Stimulated activated CD8-positive, alpha-beta memory T cell treated with anti-CD3 and anti-CD28 coated beads, Interleukin-4, amount 100 ng/mL, for 24 hours (primary cell): ENCODE data around the gene COL25A1.

ENCODE experiments used
- DNase-seq: peaks from one replicate; pipeline ENCODE4 v3.0.0-alpha.2; 2020; ENCODE audit warnings: low read depth

COL25A1 gene

DNA sequence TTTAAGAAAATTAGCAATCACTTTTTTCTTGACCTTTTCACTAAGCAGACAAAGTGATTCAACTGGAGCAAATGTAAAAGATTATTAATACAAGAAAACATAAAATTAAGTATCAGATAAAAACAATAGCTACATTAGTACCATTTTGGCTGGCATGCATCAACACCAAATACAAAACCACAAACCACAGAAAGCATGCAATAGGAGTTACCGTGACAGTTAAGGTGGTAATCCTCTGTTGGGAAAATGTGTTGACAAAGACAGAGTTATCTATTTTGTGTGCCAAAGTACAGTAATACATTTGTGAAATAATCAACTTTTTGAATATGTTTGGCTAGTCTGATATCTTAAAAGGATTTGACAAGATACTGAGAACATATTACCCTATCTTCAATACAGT is 449.8 kb downstream of the COL25A1 start:
- DNase-seq = no peak

DNA sequence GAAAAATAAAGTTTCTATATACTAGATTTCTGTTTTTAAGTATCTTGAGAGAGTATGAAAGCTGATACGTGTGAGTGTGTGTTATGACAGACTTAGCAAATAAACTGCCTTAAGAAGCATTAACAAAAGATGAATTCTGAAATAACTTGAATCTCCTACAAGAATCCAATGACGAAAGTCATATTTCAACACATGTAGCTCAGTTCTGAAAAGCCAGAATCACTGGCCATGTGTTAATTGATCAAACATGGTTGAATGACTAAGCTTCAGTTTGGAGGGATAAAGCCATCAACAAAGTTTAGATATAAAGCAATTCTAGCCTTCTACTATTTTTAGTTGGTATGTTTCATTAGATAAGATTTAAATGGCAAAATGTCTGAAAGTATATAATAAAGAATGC is 451.1 kb downstream of the COL25A1 start:
- DNase-seq = no peak

DNA sequence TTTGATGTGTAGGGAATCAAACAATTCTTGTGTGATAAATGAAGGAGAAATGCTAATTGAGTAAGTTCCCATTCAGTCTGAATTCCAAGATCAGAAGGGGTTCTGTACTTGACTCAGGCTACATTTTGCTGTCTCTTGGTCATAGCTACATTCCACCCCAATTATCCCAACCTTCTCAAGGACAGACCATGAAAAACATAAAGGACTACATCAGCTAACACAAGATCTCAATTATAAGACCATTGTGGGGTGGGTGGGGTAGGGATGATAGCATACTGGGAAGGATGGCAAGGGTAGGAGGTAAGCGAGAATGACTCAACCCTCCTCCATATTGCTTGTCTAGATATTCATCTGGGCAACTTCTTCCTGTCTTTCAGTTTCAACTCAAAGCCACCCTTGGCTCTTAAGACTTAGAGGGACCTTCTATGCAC is 452.2 kb downstream of the COL25A1 start:
- no peak for DNase-seq

DNA sequence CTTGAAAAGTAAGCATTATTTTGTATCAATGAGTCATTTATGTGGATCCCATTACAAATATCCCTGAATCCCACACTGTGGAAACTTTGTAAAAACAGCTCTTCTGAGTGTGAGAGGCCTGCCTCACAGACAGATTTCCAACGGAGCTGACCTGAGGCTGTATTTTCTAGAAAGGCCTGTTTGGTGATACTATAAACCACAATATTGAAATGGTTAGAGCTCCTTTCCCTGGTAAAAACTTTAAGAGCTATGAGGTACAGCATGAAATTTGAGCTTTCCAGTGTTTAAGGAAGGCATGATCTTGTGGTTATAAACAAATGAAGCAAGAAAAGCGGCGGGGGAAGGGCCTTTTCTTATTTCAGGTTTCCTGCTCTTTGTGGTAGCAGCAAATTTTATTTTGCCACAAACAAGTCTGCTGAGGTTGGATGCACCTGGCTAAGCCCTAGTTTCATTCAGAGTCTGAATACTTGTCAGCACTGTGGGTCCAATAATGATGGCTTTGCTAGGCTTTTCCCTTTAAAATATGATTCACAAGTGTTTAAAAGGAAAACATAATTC is 452.8 kb downstream of the COL25A1 start:
- DNase-seq = no peak

DNA sequence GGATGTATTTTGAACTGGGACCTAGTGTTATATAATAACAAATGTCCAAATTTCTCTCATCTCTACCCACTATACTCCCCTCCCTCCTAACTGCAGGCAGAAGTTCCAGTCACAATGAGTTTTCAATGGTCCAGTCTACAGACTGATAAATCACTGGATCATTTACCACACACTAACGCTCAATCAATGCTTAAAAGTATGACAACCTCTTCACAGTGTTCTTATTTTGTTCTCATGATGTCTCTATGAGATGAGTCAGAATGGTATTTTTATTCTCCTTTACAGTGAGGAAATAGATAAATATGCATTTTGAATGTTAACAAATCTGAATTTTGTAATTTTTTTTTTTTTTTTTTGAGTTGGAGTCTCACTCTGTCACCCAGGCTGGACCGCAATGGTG is 455.9 kb downstream of the COL25A1 start:
- DNase-seq = no peak

DNA sequence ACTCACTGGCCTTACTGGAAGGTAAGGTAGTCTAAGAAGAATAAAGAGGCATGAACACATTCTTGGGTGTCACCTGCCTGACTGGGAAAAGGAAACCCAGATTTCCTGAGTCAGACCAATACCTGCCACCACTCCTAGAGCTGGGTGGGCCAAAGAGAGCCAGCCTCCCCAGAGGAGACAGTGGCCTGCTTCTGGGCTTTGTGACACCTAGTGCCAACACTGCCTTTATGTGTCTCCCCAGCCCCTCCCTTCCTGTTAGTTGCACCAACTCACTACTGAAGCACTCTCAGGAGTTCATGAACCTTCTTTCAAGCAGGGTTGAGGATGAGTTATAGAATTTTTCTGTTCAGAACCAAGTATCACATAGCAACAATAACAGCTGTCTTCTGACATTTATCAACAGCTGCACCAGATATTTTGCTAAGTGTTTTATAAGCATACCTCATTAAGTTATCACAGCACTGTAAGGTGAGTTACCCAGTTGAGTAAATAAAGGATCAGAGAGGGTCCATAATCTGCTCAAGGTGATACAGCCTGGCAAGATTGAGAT is 462.0 kb downstream of the COL25A1 start:
- no peak for DNase-seq

DNA sequence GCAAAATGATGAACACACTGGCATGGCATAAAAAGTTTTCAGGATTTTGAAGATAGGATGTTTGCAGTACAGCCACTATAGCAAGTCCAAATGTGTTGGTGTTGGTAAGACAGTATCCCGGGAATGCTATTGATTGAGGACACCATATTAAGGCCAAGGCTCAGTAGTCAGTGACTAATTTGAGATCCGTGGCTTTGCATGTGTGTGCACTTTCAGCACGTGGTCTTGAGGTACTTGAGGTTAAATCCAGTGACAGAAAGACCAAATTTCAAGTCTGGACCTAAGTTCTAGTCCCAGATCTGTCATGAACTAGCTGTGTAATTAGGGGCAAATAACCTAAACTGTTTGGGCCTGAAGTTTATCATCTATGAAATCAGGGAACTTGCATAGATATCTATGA is 463.1 kb downstream of the COL25A1 start:
- DNase-seq = no peak

DNA sequence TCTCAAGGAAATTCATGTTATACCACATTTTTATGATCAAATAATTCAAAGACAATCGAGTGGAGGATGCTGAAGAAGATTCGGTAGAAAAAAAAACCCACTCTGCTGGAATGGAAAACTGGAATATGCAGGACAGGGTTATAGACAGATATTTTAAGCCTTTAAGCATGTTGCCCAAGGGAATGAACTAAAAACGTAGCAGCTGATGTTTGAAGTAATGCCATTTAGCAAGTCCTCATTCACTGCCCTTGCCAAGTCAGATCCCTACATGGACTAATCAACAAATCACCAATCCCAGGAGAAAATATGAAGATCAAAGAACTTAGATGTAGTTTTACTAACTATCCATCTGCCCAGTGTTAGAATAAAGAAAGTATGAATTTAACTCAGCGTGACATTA is 464.0 kb downstream of the COL25A1 start:
- no peak for DNase-seq

DNA sequence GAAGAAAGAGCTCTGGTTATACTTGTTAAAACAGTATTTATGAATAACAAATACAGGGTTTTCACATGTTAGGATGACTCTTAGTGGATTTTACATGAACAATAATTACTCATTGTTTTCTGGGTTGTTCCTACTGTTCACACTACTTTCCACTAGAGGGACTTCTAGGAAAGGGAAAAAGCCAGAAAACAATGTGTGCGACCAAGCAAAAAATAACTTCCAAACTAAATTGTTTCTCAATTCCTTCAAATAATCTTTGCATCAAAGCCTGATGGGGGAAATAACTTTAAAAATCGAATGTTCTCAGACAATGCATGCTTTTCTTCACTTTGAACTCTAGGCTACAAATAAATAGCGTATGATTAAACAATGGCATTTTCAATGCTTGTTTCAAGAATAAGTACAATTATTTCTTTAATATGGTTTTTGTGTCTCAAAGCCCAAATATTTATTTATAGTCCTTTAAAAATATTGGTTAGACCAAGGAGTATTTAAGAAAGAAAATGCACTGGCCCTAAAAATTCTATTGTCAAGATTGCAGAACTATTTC is 467.5 kb downstream of the COL25A1 start:
- no peak for DNase-seq

DNA sequence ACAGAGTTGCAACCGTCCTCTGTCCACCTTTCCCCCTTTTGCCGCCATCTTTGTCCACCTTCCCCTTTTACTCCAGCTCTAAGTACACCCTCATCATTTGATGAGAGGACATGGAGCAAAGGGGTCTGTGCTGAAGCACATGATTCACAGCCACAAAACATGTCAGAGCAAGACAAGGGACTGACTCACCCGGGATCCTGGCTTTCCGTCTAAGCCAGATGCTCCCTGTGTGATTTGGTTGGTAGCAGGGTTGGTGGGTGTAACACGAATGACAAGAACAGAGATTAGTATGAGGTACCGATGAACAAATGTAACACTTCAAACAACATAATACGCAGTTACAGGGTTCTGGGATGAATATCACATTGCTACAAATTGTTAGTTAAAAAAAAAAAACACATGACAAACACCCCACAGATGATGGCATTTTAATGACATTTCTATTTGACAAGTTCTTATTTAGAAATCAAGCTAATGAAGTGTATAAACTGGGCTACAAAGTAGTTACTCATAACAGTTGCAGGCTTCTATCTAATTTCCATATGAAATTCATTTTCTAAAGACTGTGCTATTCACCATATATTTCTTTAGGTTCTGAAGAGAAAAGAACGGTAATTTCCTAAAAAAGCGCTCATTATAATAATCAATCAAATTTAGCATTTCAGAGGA is 468.2 kb downstream of the COL25A1 start:
- no peak for DNase-seq

DNA sequence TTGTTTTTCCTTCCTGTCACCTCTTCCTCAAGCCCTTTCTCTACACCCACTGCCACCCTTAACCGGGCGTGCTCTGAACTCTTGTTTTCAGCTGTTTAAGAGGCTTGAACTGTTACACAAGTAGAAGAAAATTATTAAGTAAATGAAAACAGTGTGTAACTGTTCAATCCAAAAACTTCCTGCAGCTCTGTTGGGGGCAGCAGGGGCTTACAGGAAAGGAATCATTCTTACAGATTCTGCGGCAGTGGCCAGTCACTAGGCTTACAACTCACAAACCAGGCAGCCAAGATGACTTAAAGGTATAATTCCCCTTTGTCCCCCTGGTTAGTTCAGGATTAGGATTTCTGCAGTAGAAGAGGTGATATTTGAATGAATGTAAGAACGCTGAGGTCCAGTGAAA is 469.4 kb downstream of the COL25A1 start:
- no peak for DNase-seq

DNA sequence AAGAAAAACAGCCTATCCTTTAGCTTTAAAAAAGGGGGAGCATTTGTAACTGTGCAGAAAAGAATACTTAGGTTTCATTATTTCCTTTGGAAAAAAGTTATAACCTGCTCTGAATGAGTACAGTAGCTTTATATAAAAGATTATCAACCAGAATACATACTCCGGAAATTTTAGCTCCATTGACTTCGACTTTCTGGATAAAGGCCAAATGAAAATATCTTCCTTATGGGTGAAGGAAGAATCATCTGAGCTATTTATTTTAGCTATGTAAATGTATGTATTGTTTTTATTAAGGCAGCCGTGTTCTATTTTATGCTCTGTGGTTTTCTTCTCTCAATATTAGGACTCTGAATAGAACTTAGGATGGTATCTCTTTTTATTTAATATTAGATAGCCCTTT is 470.6 kb downstream of the COL25A1 start:
- no peak for DNase-seq

DNA sequence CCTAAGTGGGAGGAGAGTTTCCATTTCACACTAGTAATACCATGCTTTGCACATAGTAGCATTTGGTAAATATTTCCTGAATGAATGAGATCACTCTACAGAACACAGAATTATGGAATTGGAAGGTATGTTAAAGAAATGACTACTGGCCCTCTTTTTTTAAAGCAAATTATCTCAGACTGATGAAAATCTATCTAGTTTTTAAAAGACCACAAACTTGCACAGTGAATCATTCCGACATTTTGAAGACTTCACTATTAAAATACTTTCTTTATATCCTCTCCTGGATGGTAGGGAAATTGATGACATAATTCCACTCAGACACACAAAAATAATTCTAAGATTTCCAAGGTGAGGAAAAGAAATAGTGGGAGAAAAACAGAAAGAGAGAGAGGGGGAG is 471.2 kb downstream of the COL25A1 start:
- no peak for DNase-seq

DNA sequence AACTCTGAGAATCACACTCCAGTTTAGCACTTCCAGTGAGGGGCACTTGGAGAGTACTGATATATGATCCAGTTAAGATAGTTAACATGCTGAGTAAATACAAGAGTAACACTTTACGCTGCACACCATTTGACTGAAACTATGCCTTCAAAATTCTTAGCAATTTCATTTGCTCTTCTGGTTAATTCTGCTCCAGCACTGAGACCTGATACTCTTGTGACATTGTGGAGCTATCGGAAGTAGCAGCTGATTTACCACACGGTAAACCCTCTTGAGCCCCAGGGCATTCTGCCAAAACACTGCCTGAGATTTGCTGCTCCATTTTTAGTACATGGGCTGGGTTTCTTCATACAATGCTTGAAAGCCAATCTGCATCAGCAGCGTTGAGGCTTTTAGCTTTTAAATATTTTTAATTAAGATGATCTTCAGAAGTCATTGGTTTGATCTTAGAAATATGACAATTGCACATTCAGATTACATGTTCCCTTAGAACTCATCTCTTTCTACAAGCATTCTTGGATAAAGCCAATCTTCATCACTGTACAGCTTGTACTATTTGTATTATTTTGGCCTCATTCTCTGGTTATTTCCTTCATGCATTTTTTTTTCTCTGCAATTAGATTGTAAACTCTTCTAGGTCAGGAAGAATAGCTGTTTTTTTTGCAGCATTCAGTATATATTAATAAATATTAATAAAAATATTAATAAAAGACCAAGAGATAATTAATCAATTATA is 471.8 kb downstream of the COL25A1 start:
- DNase-seq = no peak

DNA sequence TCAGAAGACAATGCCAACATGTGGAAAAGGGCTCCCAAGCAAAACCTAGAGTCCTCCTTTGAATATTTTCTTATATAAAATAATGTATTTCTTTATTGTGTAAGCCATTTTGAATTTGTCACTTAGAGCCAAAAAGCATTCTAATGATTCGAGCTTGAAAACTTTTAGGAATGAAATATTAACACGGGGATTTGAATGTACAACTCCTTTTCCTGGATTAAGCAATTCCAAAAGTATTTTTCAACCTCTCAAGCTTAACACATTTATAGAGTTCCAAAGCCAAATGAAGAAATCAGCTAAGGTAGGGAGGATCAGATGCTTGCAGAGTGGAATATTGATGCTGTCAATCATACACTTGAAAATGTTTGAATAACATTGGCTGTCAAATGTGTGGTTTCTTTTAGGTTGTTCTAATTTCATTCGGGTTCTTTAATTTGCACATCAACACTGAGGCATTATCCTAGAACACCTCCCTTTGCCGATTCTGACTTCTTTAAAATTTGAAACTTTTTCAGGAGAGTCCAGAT is 472.4 kb downstream of the COL25A1 start:
- DNase-seq = no peak

DNA sequence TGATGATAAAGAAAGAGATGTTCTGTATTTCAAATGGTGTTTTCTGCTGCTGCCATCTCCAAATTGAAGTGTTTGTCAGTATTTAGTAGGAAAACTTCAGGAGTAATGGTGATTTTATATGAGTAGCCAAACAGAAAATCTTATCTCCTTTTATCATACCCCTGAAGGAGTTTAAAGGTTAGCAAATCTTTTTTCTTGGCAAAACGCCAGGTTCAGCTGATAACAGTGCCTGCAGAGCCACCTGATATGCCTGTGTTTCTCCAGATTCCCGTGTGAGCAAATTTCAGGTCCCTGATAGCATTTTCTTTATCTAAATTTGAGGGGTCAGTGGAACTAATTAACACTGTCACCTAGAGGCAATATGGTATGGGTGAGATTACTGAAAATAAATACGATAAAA is 473.8 kb downstream of the COL25A1 start:
- no peak for DNase-seq

DNA sequence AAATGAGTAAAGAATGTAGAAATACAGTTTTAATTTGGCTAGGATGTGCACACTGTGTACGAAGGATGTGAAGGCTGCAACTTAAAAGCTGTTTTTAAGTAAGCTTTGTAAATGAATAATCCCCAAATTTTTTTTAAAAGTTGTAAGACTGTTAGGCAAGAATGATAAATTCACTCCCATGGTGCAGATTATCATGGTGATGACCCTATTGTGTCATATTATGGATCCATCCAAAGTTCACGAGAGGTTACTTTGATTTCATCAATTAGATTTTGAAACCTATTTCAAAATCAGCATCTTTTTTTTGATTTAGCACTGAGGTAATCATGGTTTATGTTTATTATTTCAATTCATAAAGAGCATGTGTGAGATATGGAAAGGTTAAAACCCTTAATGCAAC is 476.7 kb downstream of the COL25A1 start:
- DNase-seq = no peak

DNA sequence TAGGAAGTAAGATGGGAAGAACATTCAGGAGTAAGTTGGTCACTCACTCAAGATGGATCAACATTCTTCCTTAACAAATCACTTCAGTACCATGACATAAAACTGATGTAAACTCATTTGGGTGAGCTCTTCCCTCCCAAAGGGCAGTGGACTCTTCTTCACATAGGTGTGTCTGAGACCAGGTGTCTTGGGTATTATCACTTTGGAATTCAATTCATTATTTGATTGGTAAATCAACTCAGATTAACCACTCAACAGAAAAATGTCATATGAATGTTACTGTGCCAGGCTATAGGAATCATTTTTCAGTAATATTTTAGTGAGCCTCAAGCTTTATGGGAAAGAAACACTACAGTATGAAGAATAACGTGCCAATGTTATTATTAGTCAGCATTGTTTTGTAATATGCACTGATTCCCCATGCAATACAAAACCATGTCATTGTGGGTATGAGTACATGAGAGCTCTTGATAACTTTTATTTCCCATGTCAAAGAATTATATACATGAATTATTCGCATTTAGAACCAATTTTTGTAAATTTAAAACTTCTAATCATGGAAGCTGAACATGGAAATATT is 481.0 kb downstream of the COL25A1 start:
- no peak for DNase-seq

DNA sequence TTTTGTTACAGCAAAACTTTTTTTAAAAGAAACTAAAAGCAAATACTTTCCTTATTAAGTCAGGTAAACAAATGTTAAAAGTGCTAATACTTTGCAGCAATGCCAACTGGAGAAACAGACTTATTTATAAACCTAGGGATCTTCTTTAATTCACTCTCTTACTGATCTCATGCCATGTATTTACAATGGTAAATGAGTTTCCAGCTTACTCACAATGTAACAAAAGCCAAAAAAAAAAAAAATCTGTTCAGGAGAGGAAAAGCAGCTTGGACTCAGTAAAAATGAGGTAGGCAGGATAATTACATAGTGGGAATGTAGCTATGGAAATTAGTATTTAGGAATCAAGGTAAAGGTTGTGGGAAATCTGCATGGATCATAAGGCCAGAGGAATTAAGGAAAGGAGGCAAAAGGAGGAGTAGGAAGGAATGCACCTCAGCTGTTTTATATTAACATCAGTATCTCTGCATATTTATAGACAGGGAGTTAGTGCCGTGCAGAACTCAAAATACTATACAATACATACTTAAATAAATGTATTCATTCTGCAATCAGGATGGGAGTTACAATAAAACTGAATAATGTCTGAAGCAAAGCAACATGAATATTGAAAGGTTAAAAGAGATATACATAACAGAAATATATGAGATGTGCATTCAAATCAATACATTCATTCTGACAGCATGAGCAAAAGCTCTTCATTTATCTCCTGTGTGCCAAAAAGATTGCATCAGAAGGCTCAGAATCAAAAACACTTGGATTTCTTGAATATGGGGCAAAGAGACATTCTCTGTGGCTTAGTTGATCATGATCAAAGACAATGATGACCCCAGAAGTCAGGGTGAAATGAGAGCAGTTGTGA is 481.7 kb downstream of the COL25A1 start:
- no peak for DNase-seq

DNA sequence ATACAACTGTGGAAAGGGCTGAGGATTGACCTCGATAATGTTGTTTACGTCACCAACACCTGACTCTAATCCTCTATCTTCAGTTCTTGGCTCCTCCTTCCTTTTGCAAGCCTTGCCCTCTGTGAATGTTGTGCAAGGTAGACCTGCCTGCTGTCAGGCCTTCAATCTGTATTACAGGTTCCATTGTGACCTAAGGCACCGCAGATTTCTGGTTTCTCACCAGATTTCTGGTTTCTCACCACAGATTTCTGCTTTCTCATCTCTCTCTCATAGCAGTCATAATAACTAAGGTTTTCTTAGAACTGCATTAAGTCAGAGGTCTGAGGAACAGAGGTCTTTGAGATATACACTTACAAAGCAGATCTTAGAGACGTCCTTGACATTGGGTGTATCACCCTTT is 488.1 kb downstream of the COL25A1 start:
- DNase-seq = no peak

DNA sequence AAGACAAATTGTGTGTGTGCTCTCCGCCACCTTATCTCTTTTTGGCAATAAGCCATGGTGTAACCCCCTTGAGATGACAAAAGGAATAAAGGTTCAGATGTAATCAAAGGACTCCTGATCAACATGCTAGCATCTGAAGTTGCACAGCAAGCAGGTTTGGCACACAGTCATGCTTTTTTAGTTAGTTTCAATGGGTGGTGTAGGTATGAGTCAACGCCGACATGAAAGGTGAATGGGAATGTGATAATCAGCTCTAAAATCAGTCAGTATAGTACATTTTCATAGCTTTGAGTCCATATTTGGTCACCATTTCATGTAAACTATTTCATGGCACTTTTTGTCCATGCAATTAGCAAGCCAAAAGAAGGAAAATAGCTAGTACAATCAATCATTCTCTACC is 489.2 kb downstream of the COL25A1 start:
- DNase-seq = no peak
